HG02973 (cell line): ENCODE data around the gene KCTD1.
"Not testable (repeated sequence)": the region's sequence is repeated elsewhere in the genome, so short reads cannot be mapped to it uniquely, and the experiment has no call there.

Experiments
- ATAC-seq: cut with Tn5 transposase; IDR thresholded peaks from one replicate; pipeline ENCODE4 v1.9.1; 2021; ENCODE audit warnings: moderate library complexity; ENCODE audit not compliant: unreplicated experiment

KCTD1 gene

GRCh38 chr18:26458526-26459232, 89.7 kb downstream of the KCTD1 start:
- peak; percentile 63 for ATAC-seq

- ATAC-seq: no peak
These were observed 90.6 kb downstream of the KCTD1 start for GRCh38 chr18:26457611-26458353.

- no peak for ATAC-seq
These were observed 91.2 kb downstream of the KCTD1 start for GRCh38 chr18:26457195-26457594.

GRCh38 chr18:26456070-26456491, 92.3 kb downstream of the KCTD1 start:
- no peak for ATAC-seq

GRCh38 chr18:26455639-26456038, 92.7 kb downstream of the KCTD1 start:
- no peak for ATAC-seq

GRCh38 chr18:26454616-26455015, 93.7 kb downstream of the KCTD1 start:
- no peak for ATAC-seq

- no peak for ATAC-seq
These were observed 94.2 kb downstream of the KCTD1 start for GRCh38 chr18:26454192-26454591.

- no peak for ATAC-seq
These were observed 94.9 kb downstream of the KCTD1 start for GRCh38 chr18:26453386-26453901.

- ATAC-seq: no peak
These were observed 97.2 kb downstream of the KCTD1 start for GRCh38 chr18:26450989-26451682.

- no peak for ATAC-seq
These were observed 99.6 kb downstream of the KCTD1 start for GRCh38 chr18:26448714-26449159.

- ATAC-seq: no peak
These were observed 104.5 kb downstream of the KCTD1 start for GRCh38 chr18:26443853-26444252.

GRCh38 chr18:26442126-26442525, 106.2 kb downstream of the KCTD1 start:
- ATAC-seq: no peak

- no peak for ATAC-seq
These were observed 107.7 kb downstream of the KCTD1 start for GRCh38 chr18:26440644-26441043.

- no peak for ATAC-seq
These were observed 108.8 kb downstream of the KCTD1 start for GRCh38 chr18:26439537-26439936.

GRCh38 chr18:26438980-26439379, 109.4 kb downstream of the KCTD1 start:
- ATAC-seq: peak; percentile 99

GRCh38 chr18:26437634-26438033, 110.7 kb downstream of the KCTD1 start:
- ATAC-seq: not testable (repeated sequence)

- no peak for ATAC-seq
These were observed 111.9 kb downstream of the KCTD1 start for GRCh38 chr18:26436176-26437051.

GRCh38 chr18:26435415-26436095, 112.8 kb downstream of the KCTD1 start:
- no peak for ATAC-seq

GRCh38 chr18:26434887-26435286, 113.5 kb downstream of the KCTD1 start:
- ATAC-seq: no peak
